Panc1 (cell line): ENCODE measurements around the gene TMEM63C. TPM values are rescaled to one million over a fixed set of nuclear protein-coding genes. Genes with fewer than 3 reads are reported as not detected.

Source experiments
- ATAC-seq: fragments of 200-7000 bp; cut with Tn5 transposase; 2 replicates; pipeline ENCODE4 v1.9.1; 2020; ENCODE audit warnings: mild to moderate bottlenecking, moderate library complexity
- BruUV-seq: library from RNA; stranded (reverse); fragments of 400-500 nt; replicated peaks from 2 replicates; lab custom pipeline; 2021; lab: Mats Ljungman, UMichigan
- CTCF ChIA-PET: fragments of 300-600 bp; sonication (Branson Sonifier 250); formaldehyde crosslinking; loops from one replicate; lab custom pipeline; 2022; ENCODE audit warnings: antibody characterized with exemption; lab: Charles Lee
- POLR2A ChIA-PET: fragments of 300-600 bp; sonication (Branson Sonifier 250); formaldehyde crosslinking; loops from one replicate; lab custom pipeline; 2022; ENCODE audit warnings: antibody characterized with exemption; lab: Charles Lee
- DNase-seq: peaks from one replicate; pipeline ENCODE4 v3.0.0-alpha.2; 2010; ENCODE audit warnings: low read depth, low spot score
- H3K27ac ChIP-seq: 2 replicates; pipeline ENCODE4 v1.5.1; 2011; ENCODE audit warnings: mild to moderate bottlenecking, low read length, inconsistent platforms
- H3K27me3 ChIP-seq: fragments of 200-500 bp; sonication (Bioruptor generic); 2 replicates; pipeline ENCODE4 v1.6.0; 2014; ENCODE audit warnings: low read length, inconsistent platforms; ENCODE audit not compliant: control insufficient read depth, insufficient read depth
- H3K36me3 ChIP-seq: fragments of 200-500 bp; sonication (Bioruptor generic); 2 replicates; pipeline ENCODE4 v1.5.1; 2014; ENCODE audit warnings: inconsistent platforms, mild to moderate bottlenecking, low read length, moderate library complexity; ENCODE audit not compliant: control insufficient read depth, insufficient read depth
- H3K4me1 ChIP-seq: 2 replicates; pipeline ENCODE4 v1.5.1; 2011; ENCODE audit warnings: inconsistent platforms, mild to moderate bottlenecking, low read length, moderate library complexity; ENCODE audit not compliant: control insufficient read depth, insufficient read depth
- H3K4me3 ChIP-seq, 2 experiments: 2 replicates each; pipeline ENCODE4 v1.5.1; 2011 to 2012; ENCODE audit warnings: low read depth in 2 of 2, low read length in 2 of 2, mild to moderate bottlenecking in 2 of 2, inconsistent platforms in 1 of 2, moderate library complexity in 1 of 2
- H3K9me3 ChIP-seq: fragments of 200-500 bp; sonication (Bioruptor generic); 2 replicates; pipeline ENCODE4 v1.5.1; 2014; ENCODE audit warnings: low read depth, mild to moderate bottlenecking, inconsistent platforms, low read length, moderate library complexity; ENCODE audit not compliant: control insufficient read depth, insufficient read depth
- CTCF ChIP-seq: fragments of 450-650 bp; IDR thresholded peaks from 2 replicates; pipeline ENCODE4 v1.5.1; 2017; ENCODE audit warnings: mild to moderate bottlenecking
- POLR2AphosphoS5 ChIP-seq: IDR thresholded peaks from 2 replicates; pipeline ENCODE4 v1.6.1; 2012; ENCODE audit warnings: mild to moderate bottlenecking, low read depth, low read length, moderate library complexity
- SIN3A ChIP-seq: IDR thresholded peaks from 2 replicates; pipeline ENCODE4 v1.6.1; 2012; ENCODE audit warnings: low read depth, mild to moderate bottlenecking, low read length, moderate library complexity, borderline replicate concordance; ENCODE audit not compliant: insufficient read depth
- TCF7L2 ChIP-seq: IDR thresholded peaks from 2 replicates; pipeline ENCODE4 v1.6.1; 2011; ENCODE audit warnings: mild to moderate bottlenecking, low read depth, low read length, inconsistent platforms
- in situ Hi-C: cut with HindIII; loops from 2 replicates; pipeline ENCODE4 v1.10.0; 2016; ENCODE audit warnings: low sequenced_read_pairs, low pct_unique_long_range_greater_than_20kb
- intact Hi-C: fragments of 100-400 bp; cut with micrococcal nuclease; formaldehyde crosslinking; loops from one replicate; pipeline ENCODE4 v1.10.0; 2022; ENCODE audit not compliant: unreplicated experiment
- total RNA-seq: library from RNA; stranded (reverse); gene quantifications from one replicate; pipeline ENCODE4 v1.2.1, GENCODE V29; 2021; ENCODE audit not compliant: unreplicated experiment
- TF ChIP-seq, protein P1 (sequence below), 2 experiments: IDR thresholded peaks; 2 replicates each; pipeline ENCODE4 v1.6.1; 2011 to 2012; ENCODE audit warnings: low read depth in 2 of 2, control low read depth in 1 of 2, low read length in 1 of 2, mild to moderate bottlenecking in 1 of 2, moderate library complexity in 1 of 2; ENCODE audit not compliant: insufficient read depth in 1 of 2

TMEM63C gene
- total RNA-seq, 1 experiment from 2014 or later: 2.4 TPM

DNA sequence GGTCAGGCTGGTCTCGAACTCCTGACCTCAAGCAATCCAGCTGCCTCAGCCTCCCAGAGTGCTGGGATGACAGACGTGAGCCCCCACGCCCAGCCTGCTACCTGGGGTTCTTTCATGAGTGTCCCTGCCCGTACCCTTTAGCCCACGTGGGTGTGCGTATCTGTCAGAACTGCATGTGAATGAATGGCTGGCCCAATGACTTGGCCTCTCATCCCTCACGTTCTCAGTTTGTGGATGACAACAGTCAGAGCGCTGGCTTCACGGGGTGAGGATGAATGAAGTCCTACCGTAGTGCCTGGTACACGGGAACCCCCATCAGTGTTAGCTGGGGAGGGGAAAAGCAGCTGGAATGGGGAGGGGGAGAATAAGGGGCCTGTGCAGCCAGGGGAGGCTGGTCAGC lies 23.9 kb upstream of the TMEM63C start:
- intact Hi-C loops: no loop called here
- Histone ChIP-seq H3K4me3 (no peak overlapping the region), H3K27ac (no peak overlapping the region), H3K4me1 (no peaks in the 10 kb centered on the region), H3K36me3 (no peaks in the 10 kb centered on the region), H3K9me3 (no peaks in the 10 kb centered on the region), H3K27me3 (0 out of 2 replicates have a peak, but pooled peaks cover 2% of the 10 kb centered on the region)
- in situ Hi-C loops: no loop called here
- POLR2A ChIA-PET: no interaction called here
- TF ChIP-seq SIN3A (no peak), TCF7L2 (no peak), POLR2AphosphoS5 (no peak), CTCF (no peak)
- TF ChIP-seq, protein P1, sequence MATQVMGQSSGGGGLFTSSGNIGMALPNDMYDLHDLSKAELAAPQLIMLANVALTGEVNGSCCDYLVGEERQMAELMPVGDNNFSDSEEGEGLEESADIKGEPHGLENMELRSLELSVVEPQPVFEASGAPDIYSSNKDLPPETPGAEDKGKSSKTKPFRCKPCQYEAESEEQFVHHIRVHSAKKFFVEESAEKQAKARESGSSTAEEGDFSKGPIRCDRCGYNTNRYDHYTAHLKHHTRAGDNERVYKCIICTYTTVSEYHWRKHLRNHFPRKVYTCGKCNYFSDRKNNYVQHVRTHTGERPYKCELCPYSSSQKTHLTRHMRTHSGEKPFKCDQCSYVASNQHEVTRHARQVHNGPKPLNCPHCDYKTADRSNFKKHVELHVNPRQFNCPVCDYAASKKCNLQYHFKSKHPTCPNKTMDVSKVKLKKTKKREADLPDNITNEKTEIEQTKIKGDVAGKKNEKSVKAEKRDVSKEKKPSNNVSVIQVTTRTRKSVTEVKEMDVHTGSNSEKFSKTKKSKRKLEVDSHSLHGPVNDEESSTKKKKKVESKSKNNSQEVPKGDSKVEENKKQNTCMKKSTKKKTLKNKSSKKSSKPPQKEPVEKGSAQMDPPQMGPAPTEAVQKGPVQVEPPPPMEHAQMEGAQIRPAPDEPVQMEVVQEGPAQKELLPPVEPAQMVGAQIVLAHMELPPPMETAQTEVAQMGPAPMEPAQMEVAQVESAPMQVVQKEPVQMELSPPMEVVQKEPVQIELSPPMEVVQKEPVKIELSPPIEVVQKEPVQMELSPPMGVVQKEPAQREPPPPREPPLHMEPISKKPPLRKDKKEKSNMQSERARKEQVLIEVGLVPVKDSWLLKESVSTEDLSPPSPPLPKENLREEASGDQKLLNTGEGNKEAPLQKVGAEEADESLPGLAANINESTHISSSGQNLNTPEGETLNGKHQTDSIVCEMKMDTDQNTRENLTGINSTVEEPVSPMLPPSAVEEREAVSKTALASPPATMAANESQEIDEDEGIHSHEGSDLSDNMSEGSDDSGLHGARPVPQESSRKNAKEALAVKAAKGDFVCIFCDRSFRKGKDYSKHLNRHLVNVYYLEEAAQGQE (IDR thresholded peaks at IDR 0.05; ENCODE audit: insufficient read depth in 1 of 2, low read depth in 2 of 2, low read length in 1 of 2): no peak
- no peak for DNase-seq
- CTCF ChIA-PET: interaction anchor here (0.6 kb wide), 1 partner anchor 165 kb away, joined by 3 read pairs; no protein-coding TSS in a partner anchor
- no peak for ATAC-seq
- no TSS peak for BruUV-seq

- Histone ChIP-seq H3K27ac (no peak overlapping the region), H3K36me3 (no peaks in the 10 kb centered on the region), H3K4me1 (no peaks in the 10 kb centered on the region), H3K27me3 (0 out of 2 replicates have a peak, but pooled peaks cover 2% of the 10 kb centered on the region), H3K9me3 (no peaks in the 10 kb centered on the region), H3K4me3 (no peak overlapping the region)
- no TSS peak for BruUV-seq
- TF ChIP-seq, protein P1 (IDR thresholded peaks at IDR 0.05; ENCODE audit: insufficient read depth in 1 of 2, low read depth in 2 of 2, low read length in 1 of 2): no peak
- TF ChIP-seq TCF7L2 (no peak), POLR2AphosphoS5 (no peak), SIN3A (no peak), CTCF (no peak)
- ChIA-PET CTCF (no interaction called here), POLR2A (no interaction called here)
- in situ Hi-C loops (no loop called here), intact Hi-C loops (no loop called here)
- DNase-seq (no peak), ATAC-seq (peak; percentile 76)
These were observed 23.3 kb upstream of the TMEM63C start for GRCh38 chr14:77158175-77158881.
